HepG2 (cell line): Measurements from ENCODE around the gene PCBD2. TPM values are rescaled to one million over a fixed set of nuclear protein-coding genes. Genes with fewer than 3 reads are reported as not detected.

Experiments used
- CSRNP1 ChIP-seq: sonication (generic); formaldehyde crosslinking; IDR thresholded peaks from 2 replicates; pipeline ENCODE4 v1.8.1; 2023; ENCODE audit warnings: mild to moderate bottlenecking, missing genetic modification reagents
- MAFF ChIP-seq: IDR thresholded peaks from 2 replicates; pipeline ENCODE4 v1.6.1; 2011; ENCODE audit warnings: low read depth, low read length, improper control_type of control experiment
- NAIF1 ChIP-seq: sonication (generic); formaldehyde crosslinking; IDR thresholded peaks from 2 replicates; pipeline ENCODE4 v1.5.0; 2020; ENCODE audit warnings: mild to moderate bottlenecking, missing genetic modification reagents, borderline replicate concordance
- NBN ChIP-seq: fragments of 450-650 bp; conservative IDR thresholded peaks from 2 replicates; pipeline ENCODE4 v1.6.1; 2017
- PAWR ChIP-seq: sonication (generic); formaldehyde crosslinking; IDR thresholded peaks from 2 replicates; pipeline ENCODE4 v1.4.0; 2020; ENCODE audit warnings: missing genetic modification reagents, mild to moderate bottlenecking, borderline replicate concordance
- TAF15 ChIP-seq: fragments of 200-400 bp; formaldehyde crosslinking; IDR thresholded peaks from one replicate; pipeline ENCODE4 v1.6.1; 2018; ENCODE audit warnings: mild to moderate bottlenecking, low read depth, low read length; ENCODE audit not compliant: poor library complexity, severe bottlenecking
- TBX3 ChIP-seq: fragments of 450-650 bp; IDR thresholded peaks from 2 replicates; pipeline ENCODE4 v1.6.1; 2017; ENCODE audit warnings: antibody characterized with exemption, mild to moderate bottlenecking, inconsistent platforms, borderline replicate concordance
- YEATS4 ChIP-seq: sonication (generic); formaldehyde crosslinking; IDR thresholded peaks from 2 replicates; pipeline ENCODE4 v1.4.0; 2020; ENCODE audit warnings: missing genetic modification reagents, borderline replicate concordance
- ZMAT5 ChIP-seq: sonication (generic); formaldehyde crosslinking; IDR thresholded peaks from 2 replicates; pipeline ENCODE4 v1.5.0; 2020; ENCODE audit warnings: mild to moderate bottlenecking, low read depth, missing genetic modification reagents, borderline replicate concordance
- ZNF354B ChIP-seq: sonication (generic); formaldehyde crosslinking; IDR thresholded peaks from 2 replicates; pipeline ENCODE4 v1.8.0; 2022; ENCODE audit warnings: mild to moderate bottlenecking, missing genetic modification reagents
- ZNF432 ChIP-seq: sonication (generic); formaldehyde crosslinking; IDR thresholded peaks from 2 replicates; pipeline ENCODE4 v1.5.0; 2020; ENCODE audit warnings: missing genetic modification reagents, mild to moderate bottlenecking, borderline replicate concordance
- ZNF616 ChIP-seq: sonication (generic); formaldehyde crosslinking; IDR thresholded peaks from 2 replicates; pipeline ENCODE4 v1.5.0; 2020; ENCODE audit warnings: low read depth, mild to moderate bottlenecking, missing genetic modification reagents
- ZNF644 ChIP-seq: IDR thresholded peaks from 2 replicates; pipeline ENCODE4 v1.6.1; 2016; ENCODE audit warnings: low read depth
- polyA plus RNA-seq, 8 experiments: library from polyadenylated mRNA; depleted of rRNA in 3 of 8; stranded (reverse) in 7 of 8; unstranded in 1 of 8; fragments of >200 nt; fragmentation: Illumina TruSeq in 4 of 8; extraction: Trizol in 4 of 8; gene quantifications; 2 replicates each; pipeline versions ENCODE4 v1.2.1 to v1.2.3, GENCODE V29; 2011 to 2016; ENCODE audit warnings: low read depth in 4 of 8, missing spikeins in 1 of 8, mixed read lengths in 1 of 8; ENCODE audit not compliant: insufficient read depth in 1 of 8
- total RNA-seq, 5 experiments: library from RNA; depleted of rRNA; stranded (reverse); fragments of >200 nt; fragmentation: Illumina TruSeq; extraction: Trizol; gene quantifications; 2 replicates each; pipeline ENCODE4 v1.2.3, GENCODE V29; 2016; ENCODE audit warnings: low read depth in 1 of 5
- TF ChIP-seq, protein P1 (sequence below): sonication (generic); formaldehyde crosslinking; IDR thresholded peaks from 2 replicates; pipeline ENCODE4 v1.5.0; 2020; ENCODE audit warnings: mild to moderate bottlenecking, missing genetic modification reagents
- TF ChIP-seq, protein P2 (sequence below): sonication (generic); formaldehyde crosslinking; IDR thresholded peaks from 2 replicates; pipeline ENCODE4 v1.8.0; 2022; ENCODE audit warnings: mild to moderate bottlenecking, missing genetic modification reagents; ENCODE audit not compliant: insufficient replicate concordance
- TF ChIP-seq, protein P3 (sequence below): sonication (generic); formaldehyde crosslinking; IDR thresholded peaks from 2 replicates; pipeline ENCODE4 v1.9.0; 2022; ENCODE audit warnings: low read depth, missing genetic modification reagents

The PCBD2 gene
- total and polyA plus RNA-seq, 2 of the 13 experiments (the other 11 are each of a cell fraction or from before 2014, with no cell fraction given): 5.5 to 12.0 TPM

- TF ChIP-seq TBX3: no peak
- TF ChIP-seq, protein P1, sequence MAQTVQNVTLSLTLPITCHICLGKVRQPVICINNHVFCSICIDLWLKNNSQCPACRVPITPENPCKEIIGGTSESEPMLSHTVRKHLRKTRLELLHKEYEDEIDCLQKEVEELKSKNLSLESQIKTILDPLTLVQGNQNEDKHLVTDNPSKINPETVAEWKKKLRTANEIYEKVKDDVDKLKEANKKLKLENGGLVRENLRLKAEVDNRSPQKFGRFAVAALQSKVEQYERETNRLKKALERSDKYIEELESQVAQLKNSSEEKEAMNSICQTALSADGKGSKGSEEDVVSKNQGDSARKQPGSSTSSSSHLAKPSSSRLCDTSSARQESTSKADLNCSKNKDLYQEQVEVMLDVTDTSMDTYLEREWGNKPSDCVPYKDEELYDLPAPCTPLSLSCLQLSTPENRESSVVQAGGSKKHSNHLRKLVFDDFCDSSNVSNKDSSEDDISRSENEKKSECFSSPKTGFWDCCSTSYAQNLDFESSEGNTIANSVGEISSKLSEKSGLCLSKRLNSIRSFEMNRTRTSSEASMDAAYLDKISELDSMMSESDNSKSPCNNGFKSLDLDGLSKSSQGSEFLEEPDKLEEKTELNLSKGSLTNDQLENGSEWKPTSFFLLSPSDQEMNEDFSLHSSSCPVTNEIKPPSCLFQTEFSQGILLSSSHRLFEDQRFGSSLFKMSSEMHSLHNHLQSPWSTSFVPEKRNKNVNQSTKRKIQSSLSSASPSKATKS (CRISPR knock-in tag): no peak
- TF ChIP-seq NBN: no peak
- 0 out of 2 replicates have a peak, but pooled peaks have one; percentile 57 for TF ChIP-seq ZMAT5 (CRISPR knock-in tag)
- peak; percentile 62; the same call in 1 of the 2 replicates for TF ChIP-seq ZNF432 (CRISPR knock-in tag)
- TF ChIP-seq TAF15: no peak
- TF ChIP-seq YEATS4 (CRISPR knock-in tag): peak; percentile 98
- no peak for TF ChIP-seq ZNF354B (CRISPR knock-in tag)
- peak; percentile 48; the same call in 1 of the 2 replicates for TF ChIP-seq ZNF644 (CRISPR knock-in tag)
- TF ChIP-seq PAWR (CRISPR knock-in tag): no peak
- TF ChIP-seq CSRNP1: peak; percentile 48; the same call in 1 of the 2 replicates
- no peak for TF ChIP-seq MAFF
- TF ChIP-seq ZNF616 (CRISPR knock-in tag): peak; percentile 92
- TF ChIP-seq, protein P2, sequence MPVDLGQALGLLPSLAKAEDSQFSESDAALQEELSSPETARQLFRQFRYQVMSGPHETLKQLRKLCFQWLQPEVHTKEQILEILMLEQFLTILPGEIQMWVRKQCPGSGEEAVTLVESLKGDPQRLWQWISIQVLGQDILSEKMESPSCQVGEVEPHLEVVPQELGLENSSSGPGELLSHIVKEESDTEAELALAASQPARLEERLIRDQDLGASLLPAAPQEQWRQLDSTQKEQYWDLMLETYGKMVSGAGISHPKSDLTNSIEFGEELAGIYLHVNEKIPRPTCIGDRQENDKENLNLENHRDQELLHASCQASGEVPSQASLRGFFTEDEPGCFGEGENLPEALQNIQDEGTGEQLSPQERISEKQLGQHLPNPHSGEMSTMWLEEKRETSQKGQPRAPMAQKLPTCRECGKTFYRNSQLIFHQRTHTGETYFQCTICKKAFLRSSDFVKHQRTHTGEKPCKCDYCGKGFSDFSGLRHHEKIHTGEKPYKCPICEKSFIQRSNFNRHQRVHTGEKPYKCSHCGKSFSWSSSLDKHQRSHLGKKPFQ (CRISPR knock-in tag): no peak
- TF ChIP-seq, protein P3, sequence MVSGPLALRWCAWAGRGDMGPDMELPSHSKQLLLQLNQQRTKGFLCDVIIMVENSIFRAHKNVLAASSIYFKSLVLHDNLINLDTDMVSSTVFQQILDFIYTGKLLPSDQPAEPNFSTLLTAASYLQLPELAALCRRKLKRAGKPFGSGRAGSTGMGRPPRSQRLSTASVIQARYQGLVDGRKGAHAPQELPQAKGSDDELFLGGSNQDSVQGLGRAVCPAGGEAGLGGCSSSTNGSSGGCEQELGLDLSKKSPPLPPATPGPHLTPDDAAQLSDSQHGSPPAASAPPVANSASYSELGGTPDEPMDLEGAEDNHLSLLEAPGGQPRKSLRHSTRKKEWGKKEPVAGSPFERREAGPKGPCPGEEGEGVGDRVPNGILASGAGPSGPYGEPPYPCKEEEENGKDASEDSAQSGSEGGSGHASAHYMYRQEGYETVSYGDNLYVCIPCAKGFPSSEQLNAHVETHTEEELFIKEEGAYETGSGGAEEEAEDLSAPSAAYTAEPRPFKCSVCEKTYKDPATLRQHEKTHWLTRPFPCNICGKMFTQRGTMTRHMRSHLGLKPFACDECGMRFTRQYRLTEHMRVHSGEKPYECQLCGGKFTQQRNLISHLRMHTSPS: no peak
- no peak for TF ChIP-seq NAIF1 (CRISPR knock-in tag)
Measured at GRCh38 chr5:134873987-134874830, 30.7 kb upstream of the PCBD2 start, which contains the start of gene TXNDC15 (continued).
